ENCODE results near the gene MEX3D. TPM values are rescaled to one million over a fixed set of nuclear protein-coding genes. Genes with fewer than 3 reads are reported as not detected.

MEX3D gene
- total and polyA plus RNA-seq, 2 of the 4 experiments (the other 2 are of a cell fraction) = 9.1 to 9.6 TPM

DNA sequence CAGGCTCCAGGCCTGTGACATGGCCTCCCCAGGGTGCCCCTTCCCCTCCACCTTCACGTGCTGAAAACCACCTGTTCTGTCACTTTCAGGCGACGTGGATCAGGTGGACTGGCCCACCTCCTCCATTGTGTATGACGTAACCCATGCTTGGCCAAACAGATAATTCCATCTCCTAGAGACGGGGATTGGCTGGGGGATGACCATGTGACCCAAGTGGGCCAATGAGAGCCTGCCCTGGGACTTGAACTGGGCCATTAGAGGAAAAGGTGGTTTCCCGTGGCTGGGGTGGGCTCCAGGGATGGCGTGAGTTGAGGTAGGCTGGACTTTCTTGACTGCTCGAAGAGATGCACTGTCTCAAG is 51.8 kb downstream of the MEX3D start:
- Histone ChIP-seq H2BK15ac (ENCODE audit: low read depth, low read length) (no peak overlapping the region), H3K23ac (ENCODE audit: low read depth, low read length) (no peak overlapping the region), H4K91ac (ENCODE audit: insufficient read depth, low read depth, low read length) (no peak overlapping the region), H3K9ac (ENCODE audit: low read depth, low read length) (no peak overlapping the region), H2AFZ (replicated peaks; ENCODE audit: low read length, poor library complexity) (no peak overlapping the region), H3K4ac (ENCODE audit: low read depth, low read length) (no peak overlapping the region), H3K79me1 (ENCODE audit: low read depth in 1 of 2, low read length in 2 of 2) (peaks cover 4 to 9% of the 10 kb centered on the region in 2 experiments; a peak in 1 of 4 replicates), H2BK120ac (ENCODE audit: low read depth, low read length) (no peak overlapping the region), H3K18ac (ENCODE audit: low read depth, low read length) (no peak overlapping the region), H3K14ac (replicated peaks; ENCODE audit: low read depth, low read length) (no peak overlapping the region), H3K4me3 (ENCODE audit: insufficient read depth, low read depth, low read length) (no peak overlapping the region), H2AK9ac (replicated peaks; ENCODE audit: low read depth, low read length, poor library complexity) (no peak overlapping the region), H3K56ac (ENCODE audit: extremely low read depth, insufficient read depth, low read length) (no peak overlapping the region), H3K4me2 (ENCODE audit: low read depth, low read length) (no peak overlapping the region), H3K36me3 (ENCODE audit: control insufficient read depth, insufficient read depth, low read length) (no peaks in the 10 kb centered on the region), H4K20me1 (ENCODE audit: insufficient read depth, low read length) (peaks cover 6% of the 10 kb centered on the region; the same call in 1 of the 2 replicates), H3K27ac (ENCODE audit: insufficient read depth, low read length) (no peak overlapping the region), H4K5ac (ENCODE audit: low read depth, low read length) (no peak overlapping the region), H2BK5ac (ENCODE audit: low read depth, low read length, poor library complexity, severe bottlenecking) (no peak overlapping the region), H3K9me3 (ENCODE audit: control insufficient read depth, insufficient read depth, low read length) (peaks cover 2% of the 10 kb centered on the region; the same call in 1 of the 2 replicates), H2AK5ac (ENCODE audit: low read depth, low read length) (no peak overlapping the region), H3K27me3 (ENCODE audit: control insufficient read depth, insufficient read depth, low read length) (peaks cover under 1% of the 10 kb centered on the region; the same call in 1 of the 2 replicates), H3K9me1 (ENCODE audit: insufficient read depth, low read length) (no peaks in the 10 kb centered on the region), H3K4me1 (ENCODE audit: control insufficient read depth, insufficient read depth, low read length) (peaks cover 4% of the 10 kb centered on the region; the same call in 1 of the 2 replicates), H4K8ac (ENCODE audit: low read depth in 2 of 2, low read length in 2 of 2) (no peak overlapping the region), H2BK20ac (ENCODE audit: low read depth, low read length) (no peak overlapping the region)
- in situ Hi-C loops (cut with MboI; ENCODE audit: low sequenced_read_pairs) = no loop called here
- CTCF ChIA-PET = no interaction called here
- BruUV-seq (replicated peaks) = no TSS peak
- dilution Hi-C loops (cut with HindIII; ENCODE audit: low sequenced_read_pairs, unreplicated experiment) = no loop called here
- POLR2A ChIA-PET (ENCODE audit: unreplicated experiment) = no interaction called here
- intact Hi-C loops (cut with micrococcal nuclease) = no loop called here
- no peak for DNase-seq
- TF ChIP-seq RFX5 (IDR thresholded peaks at IDR 0.05; ENCODE audit: low read depth, low read length) = no peak
- TF ChIP-seq, protein P1, sequence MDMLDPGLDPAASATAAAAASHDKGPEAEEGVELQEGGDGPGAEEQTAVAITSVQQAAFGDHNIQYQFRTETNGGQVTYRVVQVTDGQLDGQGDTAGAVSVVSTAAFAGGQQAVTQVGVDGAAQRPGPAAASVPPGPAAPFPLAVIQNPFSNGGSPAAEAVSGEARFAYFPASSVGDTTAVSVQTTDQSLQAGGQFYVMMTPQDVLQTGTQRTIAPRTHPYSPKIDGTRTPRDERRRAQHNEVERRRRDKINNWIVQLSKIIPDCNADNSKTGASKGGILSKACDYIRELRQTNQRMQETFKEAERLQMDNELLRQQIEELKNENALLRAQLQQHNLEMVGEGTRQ (IDR thresholded peaks at IDR 0.05; ENCODE audit: low read depth, low read length) = peak; percentile 70; the same call in 1 of the 2 replicates
- WGBS, 2 experiments (ENCODE audit: extremely low coverage in 2 of 2, insufficient read length in 1 of 2) = 54% methylated on average over 3 of the region's 8 CpGs; no CpG with 5 or more reads in 1 of the 2 experiments
- no peak for ATAC-seq (ENCODE audit: low read depth)

All from IMR-90 (cell line).